DMS79 (cell line): ENCODE data around the gene CTXND2.

ENCODE experiments used
- DNase-seq: peaks from one replicate; lab custom pipeline; 2025; lab: John Stamatoyannopoulos, UW

CTXND2 gene

GRCh38 chr1:150961756-150962155 is 74.8 kb downstream of the CTXND2 start:
- DNase-seq, result no peak
